Epithelial cell of esophagus (primary cell): Measurements from ENCODE around the gene MTLN.
A peak's percentile ranks its signal among the peaks of the same experiment; 100 is the strongest.
"Not testable (repeated sequence)": the region's sequence is repeated elsewhere in the genome, so short reads cannot be mapped to it uniquely, and the experiment has no call there.

Source experiments
- DNase-seq: peaks from one replicate; pipeline ENCODE4 v3.0.0; 2010; ENCODE audit warnings: low read depth
- H3K4me3 ChIP-seq: 2 replicates; pipeline ENCODE4 v1.5.1; 2011; ENCODE audit warnings: mild to moderate bottlenecking, low read length, control low read depth
- TF ChIP-seq, protein P1 (sequence below): IDR thresholded peaks from 2 replicates; pipeline ENCODE4 v1.5.1; 2011; ENCODE audit warnings: low read depth, mild to moderate bottlenecking, low read length, control low read depth, inconsistent platforms; ENCODE audit not compliant: insufficient read depth; ENCODE audit errors: missing control alignments

The MTLN gene

DNA sequence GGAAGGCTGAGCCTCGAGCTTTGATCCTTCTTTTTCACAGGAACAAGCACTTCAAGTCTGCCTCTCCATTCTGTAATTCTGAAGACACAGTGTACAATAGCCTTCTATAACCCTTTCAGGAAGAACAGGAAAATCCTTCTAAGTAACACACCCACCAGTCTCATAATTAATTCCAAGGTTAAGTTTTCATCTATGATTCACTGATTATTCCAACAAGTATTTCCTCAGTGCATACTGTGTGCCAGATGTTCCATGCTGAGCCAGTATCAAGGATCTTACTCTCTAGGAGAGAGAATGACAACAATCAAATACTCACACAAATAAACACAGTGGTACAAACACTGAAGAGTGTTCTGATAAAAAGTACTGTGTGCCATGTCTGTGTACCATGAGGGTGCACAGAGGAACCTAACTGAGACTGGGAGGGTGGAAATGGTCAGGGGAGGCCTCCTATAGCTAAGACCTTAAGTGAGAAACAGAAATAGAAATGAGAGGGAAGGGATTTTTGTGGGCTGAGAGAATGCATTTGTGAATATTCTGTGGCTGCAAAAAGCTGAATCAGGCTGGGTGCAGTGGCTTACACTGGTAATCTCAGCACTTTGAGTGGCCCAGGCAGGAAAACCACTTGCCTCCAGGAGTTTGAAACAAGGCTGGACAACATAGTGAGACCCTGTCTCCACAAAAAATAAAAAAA, 7.3 kb upstream of the MTLN start:
- no peak overlapping the region for H3K4me3 ChIP-seq

DNA sequence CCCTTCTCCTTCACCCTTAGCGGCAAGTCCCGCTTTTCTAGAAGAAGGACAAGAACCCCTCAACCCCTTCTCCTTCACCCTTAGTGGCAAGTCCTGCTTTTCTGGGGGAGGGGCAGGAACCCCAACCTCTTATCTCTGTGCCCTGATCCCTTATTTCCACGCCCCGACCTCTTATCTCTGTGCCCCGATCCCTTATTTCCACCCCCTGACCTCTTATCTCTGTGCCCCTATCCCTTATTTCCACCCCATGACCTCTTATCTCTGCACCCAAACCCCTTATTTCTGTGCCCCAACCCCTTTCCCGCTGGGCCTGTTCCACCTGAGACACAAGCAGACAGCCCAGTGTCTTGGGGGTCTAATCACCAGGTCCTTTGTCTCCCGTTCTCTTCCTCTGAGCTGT, 6.5 kb upstream of the MTLN start:
- DNase-seq, H3K4me3 ChIP-seq: not testable (repeated sequence)

More for the DNA sequence above, 7.3 kb upstream of the MTLN start:
- TF ChIP-seq, protein P1, sequence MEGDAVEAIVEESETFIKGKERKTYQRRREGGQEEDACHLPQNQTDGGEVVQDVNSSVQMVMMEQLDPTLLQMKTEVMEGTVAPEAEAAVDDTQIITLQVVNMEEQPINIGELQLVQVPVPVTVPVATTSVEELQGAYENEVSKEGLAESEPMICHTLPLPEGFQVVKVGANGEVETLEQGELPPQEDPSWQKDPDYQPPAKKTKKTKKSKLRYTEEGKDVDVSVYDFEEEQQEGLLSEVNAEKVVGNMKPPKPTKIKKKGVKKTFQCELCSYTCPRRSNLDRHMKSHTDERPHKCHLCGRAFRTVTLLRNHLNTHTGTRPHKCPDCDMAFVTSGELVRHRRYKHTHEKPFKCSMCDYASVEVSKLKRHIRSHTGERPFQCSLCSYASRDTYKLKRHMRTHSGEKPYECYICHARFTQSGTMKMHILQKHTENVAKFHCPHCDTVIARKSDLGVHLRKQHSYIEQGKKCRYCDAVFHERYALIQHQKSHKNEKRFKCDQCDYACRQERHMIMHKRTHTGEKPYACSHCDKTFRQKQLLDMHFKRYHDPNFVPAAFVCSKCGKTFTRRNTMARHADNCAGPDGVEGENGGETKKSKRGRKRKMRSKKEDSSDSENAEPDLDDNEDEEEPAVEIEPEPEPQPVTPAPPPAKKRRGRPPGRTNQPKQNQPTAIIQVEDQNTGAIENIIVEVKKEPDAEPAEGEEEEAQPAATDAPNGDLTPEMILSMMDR: no peak
- DNase-seq: peak; percentile 82

DNA sequence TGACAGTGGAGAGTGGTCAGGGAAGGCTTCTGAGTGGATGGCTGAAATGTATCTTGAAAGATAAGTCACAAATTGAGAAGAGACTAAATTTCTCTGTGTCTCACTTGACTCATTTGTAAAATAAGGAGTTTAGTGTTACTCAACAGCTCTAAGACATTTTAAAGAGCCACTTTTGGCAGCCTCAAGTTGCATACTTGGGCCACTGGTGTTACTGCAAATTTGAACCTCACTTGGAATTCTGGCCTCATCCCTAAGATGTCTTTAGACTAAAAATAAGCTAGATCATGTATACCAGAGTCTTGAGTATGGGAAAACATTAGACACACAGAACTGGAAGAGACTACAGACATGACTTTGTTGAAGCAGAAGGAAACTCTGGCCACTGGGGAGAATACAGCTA, 4.5 kb upstream of the MTLN start:
- no peak for DNase-seq
- no peak overlapping the region for H3K4me3 ChIP-seq
- TF ChIP-seq, protein P1: no peak

DNA sequence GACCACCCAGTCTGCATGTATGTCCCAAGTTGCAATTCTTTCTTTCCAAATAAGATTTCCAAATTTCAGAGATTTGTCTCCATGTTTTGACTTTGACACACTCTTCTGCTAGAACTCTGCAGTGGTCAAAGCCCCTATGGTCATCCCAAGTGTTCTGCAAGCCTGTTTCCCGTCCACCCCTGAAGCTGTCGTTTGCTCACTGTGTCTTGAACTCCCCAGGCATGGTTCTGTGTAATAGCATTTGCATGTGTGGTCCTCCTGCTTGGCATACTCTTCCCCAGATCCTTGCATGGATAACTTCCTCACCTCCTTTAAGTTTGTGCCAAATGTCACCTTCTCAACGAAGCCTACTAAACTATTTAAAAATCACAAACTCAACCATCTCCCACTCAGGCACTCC, 3.9 kb upstream of the MTLN start:
- no peak overlapping the region for H3K4me3 ChIP-seq
- TF ChIP-seq, protein P1: no peak
- DNase-seq: no peak

DNA sequence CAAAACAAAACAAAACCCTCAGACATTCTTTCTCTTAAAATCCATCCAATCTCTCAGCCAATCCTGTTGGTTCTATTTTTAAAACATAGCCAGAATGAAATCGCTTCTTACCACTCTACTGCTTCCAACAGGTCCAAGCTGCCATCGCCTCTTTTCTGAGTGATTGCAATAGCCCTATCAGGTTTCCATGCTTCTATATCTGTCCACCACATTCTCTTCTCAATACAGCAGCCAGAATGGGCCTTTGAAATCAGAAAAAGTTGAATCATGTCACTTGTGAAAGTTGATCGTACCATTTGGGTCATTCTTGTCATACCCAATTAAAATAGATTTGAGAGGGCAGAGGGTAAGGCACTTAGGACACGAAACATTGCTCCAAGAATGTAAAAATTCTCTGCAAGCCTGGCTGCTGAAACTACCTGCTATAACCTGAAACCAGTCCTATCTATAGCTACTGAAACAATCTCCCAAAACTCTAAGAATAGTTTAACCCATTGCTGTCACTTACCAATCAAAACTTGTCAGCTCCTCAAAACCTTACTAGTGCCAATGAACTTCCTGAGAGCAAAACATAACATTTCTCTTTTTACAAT, 3.3 kb upstream of the MTLN start:
- TF ChIP-seq, protein P1: no peak
- DNase-seq: no peak
- no peak overlapping the region for H3K4me3 ChIP-seq

DNA sequence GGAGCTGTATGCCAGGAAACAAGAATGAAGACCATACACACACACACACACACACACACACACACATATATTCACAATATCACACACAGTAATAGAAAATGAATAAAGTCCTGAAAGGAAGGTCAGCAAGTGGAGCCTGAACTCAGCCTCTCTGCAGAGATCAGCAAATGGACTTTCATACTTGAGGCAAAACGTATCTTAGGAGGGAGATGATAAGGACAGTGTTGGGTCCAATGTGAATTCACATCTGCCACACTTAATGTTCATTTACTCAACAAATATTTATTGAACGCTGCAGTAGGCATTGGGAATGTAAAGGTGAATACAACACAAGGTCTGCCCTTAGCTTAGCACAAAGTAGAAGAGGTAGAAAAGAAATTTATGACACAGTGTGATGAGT, 2.7 kb upstream of the MTLN start:
- no peak for DNase-seq
- TF ChIP-seq, protein P1: no peak
- no peak overlapping the region for H3K4me3 ChIP-seq

DNA sequence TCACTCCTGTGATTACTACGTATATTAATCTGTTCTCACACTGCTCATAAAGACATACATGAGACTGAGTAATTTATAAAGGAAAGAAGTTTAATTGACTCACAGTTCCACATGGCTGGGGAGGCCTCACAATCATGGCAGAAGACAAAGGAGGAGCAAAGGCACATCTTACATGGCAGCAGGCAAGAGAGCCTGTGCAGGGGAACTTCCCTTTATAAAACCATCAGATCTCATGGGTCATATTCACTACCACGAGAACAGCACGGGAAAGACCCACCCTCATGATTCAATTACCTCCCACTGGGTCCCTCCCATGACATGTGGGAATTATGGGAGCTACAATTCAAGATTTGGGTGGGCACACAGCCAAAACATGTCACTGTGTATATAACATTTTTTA, 1.2 kb upstream of the MTLN start:
- not testable (repeated sequence) for DNase-seq, H3K4me3 ChIP-seq
